Aorta (tissue), 5 donors: ENCODE results near the gene WFDC5. TPM values are rescaled to one million over a fixed set of nuclear protein-coding genes. Genes with fewer than 3 reads are reported as not detected.
"Not testable (repeated sequence)": the region's sequence is repeated elsewhere in the genome, so short reads cannot be mapped to it uniquely, and the experiment has no call there.

Experiments
- ATAC-seq: fragments of 200-7000 bp; cut with Tn5 transposase; one replicate; pipeline ENCODE4 v1.9.1; 2022; ENCODE audit warnings: moderate library complexity; ENCODE audit not compliant: low FRiP score
- DNase-seq, 2 donors: peaks; one replicate each; pipeline ENCODE4 v3.0.0-alpha.2; 2020
- H3K27ac ChIP-seq, 2 donors: one replicate each; pipeline ENCODE4 v1.5.1; 2013; ENCODE audit warnings: low read length in 2 of 2, mild to moderate bottlenecking in 2 of 2, moderate library complexity in 2 of 2, control low read depth in 1 of 2, inconsistent platforms in 1 of 2, low read depth in 1 of 2
- H3K27me3 ChIP-seq, 2 donors: one replicate each; pipeline ENCODE4 v1.6.1; 2013; ENCODE audit warnings: control low read depth in 1 of 2, low read length in 1 of 2, mild to moderate bottlenecking in 1 of 2, moderate library complexity in 1 of 2; ENCODE audit not compliant: insufficient read depth in 2 of 2, control insufficient read depth in 1 of 2
- H3K36me3 ChIP-seq, 2 donors: one replicate each; pipeline ENCODE4 v1.6.1; 2013; ENCODE audit warnings: control low read depth in 1 of 2, low read length in 1 of 2, mild to moderate bottlenecking in 1 of 2; ENCODE audit not compliant: insufficient read depth in 2 of 2, control insufficient read depth in 1 of 2
- H3K4me1 ChIP-seq, 2 donors: one replicate each; pipeline ENCODE4 v1.6.1; 2013; ENCODE audit warnings: low read length in 2 of 2, control low read depth in 1 of 2, mild to moderate bottlenecking in 1 of 2, moderate library complexity in 1 of 2; ENCODE audit not compliant: insufficient read depth in 2 of 2, control insufficient read depth in 1 of 2
- H3K4me3 ChIP-seq, 2 donors: one replicate each; pipeline ENCODE4 v1.5.1; 2013; ENCODE audit warnings: low read length in 2 of 2, control low read depth in 1 of 2, mild to moderate bottlenecking in 1 of 2
- H3K9me3 ChIP-seq: one replicate; pipeline ENCODE4 v1.6.1; 2013; ENCODE audit warnings: mild to moderate bottlenecking, low read length; ENCODE audit not compliant: control insufficient read depth
- WGBS, 2 donors: extraction: QIAGEN DNeasy Blood & Tissue Kit; methylation state at CpG; one replicate each; pipeline ENCODE4 v1.1.7; 2013; 5-methylcytosine and 5-hydroxymethylcytosine counted together
- intact Hi-C, 2 donors: fragments of 100-400 bp; cut with DNase I; formaldehyde crosslinking; loops; one replicate each; pipeline versions ENCODE4 v1.14.2 to v1.15.0; 2022
- polyA plus RNA-seq, 2 donors: library from polyadenylated mRNA; stranded (reverse); fragments of 200-250 nt; gene quantifications; one replicate each; pipeline ENCODE4 v1.2.3, GENCODE V29; 2013
- total RNA-seq, 2 donors: library from RNA; stranded (reverse); fragmentation: NEBNext Ultra II Directional; extraction: Animal tissue kit (Norgen Biotek cat#: 25700); gene quantifications; one replicate each; pipeline ENCODE4 v1.2.1, GENCODE V29; 2021
- donor health status: healthy with polysubstance abuse.
- donor health status: Bipolar disorder and iron deficiency.
- donor health status: DM: no; HTN: no; CAD: no.
- donor health status: DM: no; HTN: no; CAD: no.
- donor health status: DM: yes; HTN: yes; CAD: no.

Gene WFDC5
- total and polyA plus RNA-seq, 4 donors: not detected

GRCh38 chr20:45152405-45152804 lies 37.4 kb upstream of the WFDC5 start:
- peaks cover 3% of the 10 kb centered on the region for H3K9me3 ChIP-seq
- H3K4me3 ChIP-seq: no peak overlapping the region
- WGBS, 2 donors: 52 to 53% methylated on average over 2 of the region's 2 CpGs
- no peaks in the 10 kb centered on the region for H3K4me1 ChIP-seq
- intact Hi-C loops: no loop called here
- H3K27ac ChIP-seq: no peak overlapping the region
- no peaks in the 10 kb centered on the region for H3K27me3 ChIP-seq
- ATAC-seq (no peak), DNase-seq (no peak)
- H3K36me3 ChIP-seq: no peaks in the 10 kb centered on the region

GRCh38 chr20:45149062-45149461 lies 34.1 kb upstream of the WFDC5 start:
- peaks cover 0 to 4% of the 10 kb centered on the region in 2 donors for H3K27me3 ChIP-seq
- ATAC-seq: no peak

GRCh38 chr20:45140836-45141235 lies 25.9 kb upstream of the WFDC5 start:
- Histone ChIP-seq H3K4me3 (no peak overlapping the region), H3K9me3 (peaks cover 2% of the 10 kb centered on the region), H3K27ac (no peak overlapping the region), H3K36me3 (no peaks in the 10 kb centered on the region), H3K4me1 (no peaks in the 10 kb centered on the region), H3K27me3 (peaks cover 0 to 3% of the 10 kb centered on the region in 2 donors)
- ATAC-seq (no peak), DNase-seq (no peak)
- WGBS, 2 donors: 66 to 67% methylated on average over 4 of the region's 4 CpGs
- intact Hi-C loops: no loop called here

More at GRCh38 chr20:45149062-45149461, 34.1 kb upstream of the WFDC5 start:
- 81 to 85% methylated on average over 3 of the region's 3 CpGs for WGBS, 2 donors
- H3K36me3 ChIP-seq: no peaks in the 10 kb centered on the region
- H3K4me3 ChIP-seq: no peak overlapping the region
- intact Hi-C loops: no loop called here
- H3K27ac ChIP-seq: no peak overlapping the region
- H3K4me1 ChIP-seq: no peaks in the 10 kb centered on the region
- H3K9me3 ChIP-seq: no peaks in the 10 kb centered on the region
- no peak for DNase-seq

GRCh38 chr20:45139733-45140375 lies 24.9 kb upstream of the WFDC5 start:
- H3K4me3 ChIP-seq, H3K36me3 ChIP-seq, DNase-seq, H3K27ac ChIP-seq, intact Hi-C loops, H3K27me3 ChIP-seq, H3K9me3 ChIP-seq, H3K4me1 ChIP-seq, ATAC-seq: not testable (repeated sequence)
- 91 to 93% methylated on average over 5 of the region's 5 CpGs for WGBS, 2 donors

GRCh38 chr20:45138561-45139300 lies 23.8 kb upstream of the WFDC5 start:
- H3K4me3 ChIP-seq: no peak overlapping the region
- no peak for ATAC-seq
- H3K27ac ChIP-seq: no peak overlapping the region
- WGBS, 2 donors: 38 to 40% methylated on average over 20 of the region's 20 CpGs
- no peaks in the 10 kb centered on the region for H3K36me3 ChIP-seq
- peaks cover 2% of the 10 kb centered on the region for H3K9me3 ChIP-seq
- intact Hi-C loops: no loop called here
- H3K4me1 ChIP-seq: no peaks in the 10 kb centered on the region
- peak; percentile 58 to 81 for DNase-seq
- peaks cover 0 to 3% of the 10 kb centered on the region in 2 donors for H3K27me3 ChIP-seq

GRCh38 chr20:45136911-45137310 lies 21.9 kb upstream of the WFDC5 start:
- 57 to 61% methylated on average over 2 of the region's 2 CpGs for WGBS, 2 donors
- intact Hi-C loops: no loop called here
- DNase-seq (no peak), ATAC-seq (no peak)
- Histone ChIP-seq H3K36me3 (no peaks in the 10 kb centered on the region), H3K9me3 (peaks cover 2% of the 10 kb centered on the region), H3K27me3 (peaks cover 0 to 3% of the 10 kb centered on the region in 2 donors), H3K27ac (no peak overlapping the region), H3K4me1 (no peaks in the 10 kb centered on the region), H3K4me3 (no peak overlapping the region)

GRCh38 chr20:45128099-45128498 lies 13.1 kb upstream of the WFDC5 start:
- Histone ChIP-seq H3K27ac (no peak overlapping the region), H3K36me3 (no peaks in the 10 kb centered on the region), H3K9me3 (peaks cover 2% of the 10 kb centered on the region), H3K27me3 (no peaks in the 10 kb centered on the region), H3K4me3 (no peak overlapping the region), H3K4me1 (no peaks in the 10 kb centered on the region)
- DNase-seq (no peak), ATAC-seq (no peak)
- 71 to 73% methylated on average over 2 of the region's 2 CpGs for WGBS, 2 donors
- intact Hi-C loops: no loop called here

GRCh38 chr20:45124365-45124764 lies 9.4 kb upstream of the WFDC5 start, which contains the start of gene WFDC12:
WFDC12 (minus strand) TSS chr20:45124465; CDS start chr20:45124447, 18 bp downstream.
- H3K27ac ChIP-seq: no peak within 1 kb of the TSS
- H3K27me3 ChIP-seq: no peaks in the 10 kb centered on the region
- WGBS, 2 donors: 81 to 87% methylated on average over 6 of the region's 6 CpGs
- peaks cover 4% of the 10 kb centered on the region for H3K9me3 ChIP-seq
- H3K36me3 ChIP-seq: no peaks in the 10 kb centered on the region
- H3K4me1 ChIP-seq: no peaks in the 10 kb centered on the region
- DNase-seq (no peak), ATAC-seq (no peak)
- H3K4me3 ChIP-seq: no peak within 1 kb of the TSS
- intact Hi-C loops: no loop called here

- ATAC-seq: no peak
- DNase-seq: no peak
- WGBS, 2 donors: 90 to 91% methylated on average over 2 of the region's 2 CpGs
Observed at GRCh38 chr20:45121388-45121787, 6.4 kb upstream of the WFDC5 start.

More at GRCh38 chr20:45121388-45121787, 6.4 kb upstream of the WFDC5 start:
- H3K36me3 ChIP-seq: no peaks in the 10 kb centered on the region
- peaks cover 4% of the 10 kb centered on the region for H3K9me3 ChIP-seq
- no peak overlapping the region for H3K27ac ChIP-seq
- no peaks in the 10 kb centered on the region for H3K4me1 ChIP-seq
- no peak overlapping the region for H3K4me3 ChIP-seq
- intact Hi-C loops: no loop called here
- no peaks in the 10 kb centered on the region for H3K27me3 ChIP-seq
